Osteoblast (primary cell): Measurements from ENCODE around the gene SPRN. TPM values are rescaled to one million over a fixed set of nuclear protein-coding genes. Genes with fewer than 3 reads are reported as not detected.

Experiments used
- DNase-seq: peaks from one replicate; pipeline ENCODE4 v3.0.0; 2011; ENCODE audit warnings: low spot score, mixed read lengths; ENCODE audit not compliant: insufficient read length; ENCODE audit errors: missing footprints
- H2AFZ ChIP-seq: 2 replicates; pipeline ENCODE4 v1.6.0; 2011; ENCODE audit warnings: mild to moderate bottlenecking, low read length
- H3K27ac ChIP-seq: 2 replicates; pipeline ENCODE4 v1.5.1; 2011; ENCODE audit warnings: mild to moderate bottlenecking, low read depth, low read length, moderate library complexity
- H3K27me3 ChIP-seq: 2 replicates; pipeline ENCODE4 v1.6.0; 2012; ENCODE audit warnings: mild to moderate bottlenecking, control low read depth, inconsistent platforms, low read length, moderate library complexity; ENCODE audit not compliant: insufficient read depth
- H3K36me3 ChIP-seq: 2 replicates; pipeline ENCODE4 v1.5.1; 2011; ENCODE audit warnings: mild to moderate bottlenecking, low read length, control low read depth, moderate library complexity; ENCODE audit not compliant: insufficient read depth
- H3K4me1 ChIP-seq: 2 replicates; pipeline ENCODE4 v1.5.1; 2011; ENCODE audit warnings: mild to moderate bottlenecking, low read length, control low read depth, moderate library complexity; ENCODE audit not compliant: insufficient read depth
- H3K4me2 ChIP-seq: 2 replicates; pipeline ENCODE4 v1.6.0; 2011; ENCODE audit warnings: mild to moderate bottlenecking, low read length; ENCODE audit not compliant: insufficient read depth
- H3K4me3 ChIP-seq: fragments of 200-600 bp; sonication (generic); 3 replicates; pipeline ENCODE4 v1.5.1; 2012; ENCODE audit warnings: mild to moderate bottlenecking, low read length, inconsistent platforms; ENCODE audit not compliant: insufficient read depth
- H3K79me2 ChIP-seq: 2 replicates; pipeline ENCODE4 v1.6.0; 2012; ENCODE audit warnings: mild to moderate bottlenecking, low read length, control low read depth, inconsistent platforms; ENCODE audit not compliant: insufficient read depth
- H3K9me3 ChIP-seq: 2 replicates; pipeline ENCODE4 v1.5.1; 2011; ENCODE audit warnings: low read depth, low read length, control low read depth
- H4K20me1 ChIP-seq: 2 replicates; pipeline ENCODE4 v1.6.0; 2012; ENCODE audit warnings: mild to moderate bottlenecking, low read length, control low read depth; ENCODE audit not compliant: insufficient read depth
- CTCF ChIP-seq: IDR thresholded peaks from 2 replicates; pipeline ENCODE4 v1.5.1; 2011; ENCODE audit warnings: mild to moderate bottlenecking, low read depth, low read length, moderate library complexity; ENCODE audit errors: extremely low read depth
- total RNA-seq: library from RNA; depleted of rRNA; stranded (reverse); fragments of >200 nt; gene quantifications from 2 replicates; pipeline ENCODE4 v1.2.3, GENCODE V29; 2012

SPRN gene
- total RNA-seq, 1 donor: under 0.01 TPM

GRCh38 chr10:133467286-133467911 is 43.0 kb upstream of the SPRN start:
- no peak overlapping the region for H3K4me3 ChIP-seq
- no peak overlapping the region for H3K27ac ChIP-seq
- no peaks in the 10 kb centered on the region for H3K36me3 ChIP-seq
- no peaks in the 10 kb centered on the region for H3K4me1 ChIP-seq
- no peaks in the 10 kb centered on the region for H3K9me3 ChIP-seq
- H3K27me3 ChIP-seq: no peaks in the 10 kb centered on the region
- H3K79me2 ChIP-seq: no peaks in the 10 kb centered on the region
- TF ChIP-seq CTCF: no peak
- H3K4me2 ChIP-seq: no peak overlapping the region
- H2AFZ ChIP-seq: no peak overlapping the region
- peak; percentile 79 for DNase-seq
- H4K20me1 ChIP-seq: no peaks in the 10 kb centered on the region

GRCh38 chr10:133466683-133467275 is 42.4 kb upstream of the SPRN start:
- no peaks in the 10 kb centered on the region for H3K36me3 ChIP-seq
- no peak overlapping the region for H3K27ac ChIP-seq
- H3K27me3 ChIP-seq: no peaks in the 10 kb centered on the region
- no peak overlapping the region for H3K4me2 ChIP-seq
- no peak overlapping the region for H3K4me3 ChIP-seq
- no peak overlapping the region for H2AFZ ChIP-seq
- H4K20me1 ChIP-seq: no peaks in the 10 kb centered on the region
- no peaks in the 10 kb centered on the region for H3K9me3 ChIP-seq
- no peaks in the 10 kb centered on the region for H3K4me1 ChIP-seq
- no peak for TF ChIP-seq CTCF
- DNase-seq: peak; percentile 48
- no peaks in the 10 kb centered on the region for H3K79me2 ChIP-seq

- H4K20me1 ChIP-seq: no peaks in the 10 kb centered on the region
- H3K4me3 ChIP-seq: no peak overlapping the region
- no peaks in the 10 kb centered on the region for H3K4me1 ChIP-seq
- DNase-seq: peak; percentile 76
- no peaks in the 10 kb centered on the region for H3K9me3 ChIP-seq
- no peak overlapping the region for H3K27ac ChIP-seq
- no peaks in the 10 kb centered on the region for H3K27me3 ChIP-seq
- no peak overlapping the region for H2AFZ ChIP-seq
- no peaks in the 10 kb centered on the region for H3K79me2 ChIP-seq
- TF ChIP-seq CTCF: no peak
- no peak overlapping the region for H3K4me2 ChIP-seq
- H3K36me3 ChIP-seq: no peaks in the 10 kb centered on the region
Measured at GRCh38 chr10:133465950-133466474, 41.6 kb upstream of the SPRN start.

- H3K79me2 ChIP-seq: no peaks in the 10 kb centered on the region
- H2AFZ ChIP-seq: no peak overlapping the region
- H3K4me1 ChIP-seq: no peaks in the 10 kb centered on the region
- H4K20me1 ChIP-seq: no peaks in the 10 kb centered on the region
- H3K27me3 ChIP-seq: no peaks in the 10 kb centered on the region
- no peaks in the 10 kb centered on the region for H3K9me3 ChIP-seq
- peak; percentile 73 for DNase-seq
- no peak overlapping the region for H3K4me2 ChIP-seq
- H3K27ac ChIP-seq: no peak overlapping the region
- H3K36me3 ChIP-seq: no peaks in the 10 kb centered on the region
- TF ChIP-seq CTCF: no peak
- H3K4me3 ChIP-seq: no peak overlapping the region
Measured at GRCh38 chr10:133465191-133465949, 40.9 kb upstream of the SPRN start.
